Tibial nerve (tissue), 4 donors: ENCODE results near the gene LSP1. TPM values are rescaled to one million over a fixed set of nuclear protein-coding genes. Genes with fewer than 3 reads are reported as not detected.
A peak's percentile ranks its signal among the peaks of the same experiment; 100 is the strongest.

ENCODE experiments used
- DNase-seq, 2 donors: peaks; one replicate each; pipeline ENCODE4 v3.0.0-alpha.2; 2019; ENCODE audit warnings: low spot score in 2 of 2
- H3K27ac ChIP-seq, 4 donors: fragments of 200-600 bp; sonication (generic) in 3 of 4; one replicate each; pipeline ENCODE4 v1.5.1; 2017 to 2019; ENCODE audit warnings: mild to moderate bottlenecking in 1 of 4
- H3K27me3 ChIP-seq, 2 donors: fragments of 200-600 bp; sonication (generic) in 1 of 2; one replicate each; pipeline versions ENCODE4 v1.5.1 to v1.6.0; 2017 to 2019
- H3K36me3 ChIP-seq, 3 donors: fragments of 200-600 bp; sonication (generic); one replicate each; pipeline ENCODE4 v1.5.1; 2018 to 2019
- H3K4me1 ChIP-seq, 4 donors: fragments of 200-600 bp; sonication (generic) in 3 of 4; one replicate each; pipeline ENCODE4 v1.5.1; 2017 to 2019
- H3K4me3 ChIP-seq, 4 donors: fragments of 200-600 bp; sonication (generic) in 3 of 4; one replicate each; pipeline ENCODE4 v1.5.1; 2017 to 2019; ENCODE audit warnings: mild to moderate bottlenecking in 1 of 4, moderate library complexity in 1 of 4
- H3K9me3 ChIP-seq, 4 donors: fragments of 200-600 bp; sonication (generic) in 3 of 4; one replicate each; pipeline ENCODE4 v1.5.1; 2017 to 2019
- EP300 ChIP-seq, 2 donors: sonication (generic); formaldehyde crosslinking; IDR thresholded peaks; one replicate each; pipeline ENCODE4 v1.6.1; 2017; ENCODE audit warnings: antibody characterized with exemption in 2 of 2, mild to moderate bottlenecking in 1 of 2
- POLR2A ChIP-seq, 2 donors: fragments of 450-650 bp; IDR thresholded peaks; one replicate each; pipeline ENCODE4 v1.6.1; 2017; ENCODE audit warnings: antibody characterized with exemption in 2 of 2, mild to moderate bottlenecking in 2 of 2, moderate library complexity in 2 of 2
- WGBS, 2 donors: methylation state at CpG; one replicate each; pipeline ENCODE4 v1.1.5; 2018; 5-methylcytosine and 5-hydroxymethylcytosine counted together
- total RNA-seq, 4 donors: library from RNA; depleted of rRNA; stranded (reverse); fragments of >200 nt; gene quantifications; one replicate each; pipeline ENCODE4 v1.1.0, GENCODE V29; 2016
- TF ChIP-seq, protein P1 (sequence below), 5 experiments: fragments of 200-600 bp in 3 of 5; fragments of 450-650 bp in 2 of 5; sonication (generic) in 3 of 5; IDR thresholded peaks; one replicate each; pipeline ENCODE4 v1.5.1; 2016 to 2019; ENCODE audit warnings: antibody characterized with exemption in 5 of 5, mild to moderate bottlenecking in 3 of 5, moderate library complexity in 2 of 5

The LSP1 gene
- total RNA-seq, 4 donors from 2014 or later = 36.9 to 69.0 (median 50.2) TPM

DNA sequence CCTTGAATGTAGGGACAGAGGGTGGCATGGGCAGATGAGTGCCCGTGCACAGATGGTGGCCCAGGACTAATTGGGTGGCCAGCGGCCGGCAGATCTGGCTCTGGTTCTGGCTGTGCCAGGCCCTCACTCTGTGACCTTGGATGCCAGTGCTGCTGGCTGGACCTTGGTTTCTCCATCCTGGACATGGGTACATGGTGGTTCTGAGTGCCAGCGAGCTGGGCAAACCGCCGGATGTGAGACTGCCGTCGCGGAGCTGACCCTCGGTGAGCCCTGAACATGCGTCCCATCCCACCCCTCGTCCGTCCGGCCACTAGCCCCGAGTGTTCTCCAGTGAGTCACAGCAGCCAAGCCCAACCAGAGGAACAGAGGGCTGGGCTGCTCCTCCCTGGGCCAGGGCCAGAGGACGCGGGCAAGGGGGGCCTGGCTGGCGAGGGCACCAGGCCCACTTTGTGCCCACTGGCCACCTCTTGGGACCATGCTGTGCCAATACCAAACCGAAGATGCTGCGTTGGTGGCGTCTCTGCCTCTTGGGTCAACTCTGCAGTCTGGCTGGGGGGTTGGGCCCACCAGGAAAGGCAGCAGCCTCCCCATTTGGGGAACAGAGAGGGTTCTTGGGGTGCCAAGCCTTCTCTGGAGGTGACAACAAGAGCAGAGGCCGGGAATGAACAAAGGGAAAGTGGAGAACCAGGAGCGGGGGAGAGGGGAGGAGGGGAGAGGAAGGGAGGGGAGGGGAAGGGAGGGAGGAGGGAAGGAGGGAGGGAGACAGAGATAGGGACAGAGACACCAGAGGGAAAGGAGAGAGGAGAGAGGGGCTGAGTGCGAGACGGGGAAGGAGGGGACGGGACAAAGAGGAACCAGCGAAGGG lies 10.7 kb downstream of the LSP1 start:
- TF ChIP-seq POLR2A (IDR thresholded peaks at IDR 0.05) (peak in 1 of 2 donors; percentile 16), EP300 (IDR thresholded peaks at IDR 0.05) (peak in 1 of 2 donors; percentile 82)
- TF ChIP-seq, protein P1, sequence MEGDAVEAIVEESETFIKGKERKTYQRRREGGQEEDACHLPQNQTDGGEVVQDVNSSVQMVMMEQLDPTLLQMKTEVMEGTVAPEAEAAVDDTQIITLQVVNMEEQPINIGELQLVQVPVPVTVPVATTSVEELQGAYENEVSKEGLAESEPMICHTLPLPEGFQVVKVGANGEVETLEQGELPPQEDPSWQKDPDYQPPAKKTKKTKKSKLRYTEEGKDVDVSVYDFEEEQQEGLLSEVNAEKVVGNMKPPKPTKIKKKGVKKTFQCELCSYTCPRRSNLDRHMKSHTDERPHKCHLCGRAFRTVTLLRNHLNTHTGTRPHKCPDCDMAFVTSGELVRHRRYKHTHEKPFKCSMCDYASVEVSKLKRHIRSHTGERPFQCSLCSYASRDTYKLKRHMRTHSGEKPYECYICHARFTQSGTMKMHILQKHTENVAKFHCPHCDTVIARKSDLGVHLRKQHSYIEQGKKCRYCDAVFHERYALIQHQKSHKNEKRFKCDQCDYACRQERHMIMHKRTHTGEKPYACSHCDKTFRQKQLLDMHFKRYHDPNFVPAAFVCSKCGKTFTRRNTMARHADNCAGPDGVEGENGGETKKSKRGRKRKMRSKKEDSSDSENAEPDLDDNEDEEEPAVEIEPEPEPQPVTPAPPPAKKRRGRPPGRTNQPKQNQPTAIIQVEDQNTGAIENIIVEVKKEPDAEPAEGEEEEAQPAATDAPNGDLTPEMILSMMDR (IDR thresholded peaks at IDR 0.05) = no peak
- Histone ChIP-seq H3K27me3 (no peaks in the 10 kb centered on the region), H3K27ac (peak overlapping the region; percentile 67 to 91 (median 84)), H3K36me3 (no peaks in the 10 kb centered on the region), H3K4me3 (peak overlapping the region in 3 of 4 donors; percentile 9 to 35 (median 15)), H3K4me1 (peaks cover 0 to 60% (median 41%) of the 10 kb centered on the region in 4 donors), H3K9me3 (no peaks in the 10 kb centered on the region)
- DNase-seq = peak; percentile 77 to 79
- WGBS, 2 donors = 13 to 15% methylated on average over 26 to 27 of the region's 27 CpGs

DNA sequence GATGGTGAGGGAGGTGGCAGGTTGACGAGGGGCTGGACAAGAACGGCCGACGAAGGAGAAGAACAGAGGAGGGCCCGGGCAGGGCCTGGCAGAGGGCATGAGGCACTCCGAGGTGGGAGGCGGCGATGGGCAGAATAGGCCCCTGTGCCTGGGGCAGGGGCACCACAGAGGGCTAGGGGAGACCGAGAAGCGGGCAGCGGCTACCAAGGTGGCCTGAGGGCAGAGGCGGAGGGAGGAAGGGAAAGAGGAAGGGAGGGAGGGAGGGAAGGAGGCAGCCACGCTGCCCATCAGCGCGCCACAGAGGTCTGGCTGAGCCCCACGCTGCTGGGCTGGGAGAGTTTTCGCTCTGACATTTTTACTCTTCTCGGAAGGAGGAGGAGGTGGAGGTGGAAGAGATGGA lies 11.3 kb downstream of the LSP1 start:
- H3K27ac ChIP-seq = peak overlapping the region; percentile 67 to 91 (median 84)
- H3K4me1 ChIP-seq = peaks cover 0 to 67% (median 44%) of the 10 kb centered on the region in 4 donors
- TF ChIP-seq, protein P1 (IDR thresholded peaks at IDR 0.05) = no peak
- TF ChIP-seq EP300 (IDR thresholded peaks at IDR 0.05) (no peak), POLR2A (IDR thresholded peaks at IDR 0.05) (no peak)
- WGBS, 2 donors = 15 to 16% methylated on average over 18 of the region's 18 CpGs
- peak overlapping the region; percentile 9 to 35 (median 22) for H3K4me3 ChIP-seq
- H3K36me3 ChIP-seq = no peaks in the 10 kb centered on the region
- no peaks in the 10 kb centered on the region for H3K9me3 ChIP-seq
- no peak for DNase-seq
- H3K27me3 ChIP-seq = no peaks in the 10 kb centered on the region

DNA sequence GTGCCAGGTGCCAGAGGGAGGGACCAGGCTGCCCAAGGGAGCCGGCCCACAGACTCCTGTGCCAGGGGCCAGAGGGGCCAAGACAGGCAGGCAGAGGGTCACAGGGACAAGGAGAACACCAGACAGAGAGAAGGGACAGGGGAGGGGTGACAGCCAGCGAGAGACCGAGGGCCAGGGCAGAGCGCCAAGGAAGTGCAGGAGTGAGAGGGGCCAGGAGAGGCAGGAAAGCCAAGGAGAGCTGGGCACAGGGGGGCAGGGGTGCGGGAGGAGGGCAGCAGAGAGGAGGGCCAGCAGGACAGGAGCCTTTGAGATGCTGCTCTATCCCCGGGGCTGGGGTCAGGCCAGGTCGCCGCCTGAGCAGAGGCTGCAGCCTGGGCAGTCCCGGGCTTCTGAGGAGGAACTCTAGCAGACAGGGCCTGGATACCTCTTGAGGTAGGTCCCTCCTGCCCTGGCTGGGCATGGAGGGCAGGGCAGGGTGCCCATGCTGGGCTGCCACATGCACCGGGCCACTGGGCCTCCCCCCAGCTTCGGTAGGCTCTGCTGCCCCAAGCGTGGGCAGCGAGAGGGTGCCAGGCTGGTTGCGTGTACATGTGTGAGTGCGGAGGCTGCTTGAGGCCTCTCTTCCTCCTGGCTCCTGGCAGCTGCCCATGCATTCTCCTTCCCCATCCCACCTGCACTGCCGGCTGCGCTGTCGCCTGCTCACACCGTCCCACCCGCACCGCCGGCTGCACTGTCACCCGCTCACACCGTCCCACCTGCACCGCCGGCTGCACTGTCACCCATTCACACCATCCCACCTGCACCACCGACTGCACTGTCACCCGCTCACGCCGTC lies 12.2 kb downstream of the LSP1 start:
- 65 to 67% methylated on average over 29 to 30 of the region's 30 CpGs for WGBS, 2 donors
- peaks cover 0 to 75% (median 46%) of the 10 kb centered on the region in 4 donors for H3K4me1 ChIP-seq
- H3K9me3 ChIP-seq = no peaks in the 10 kb centered on the region
- peak overlapping the region in 1 of 4 donors; percentile 35 for H3K4me3 ChIP-seq
- peak overlapping the region; percentile 67 to 91 (median 84) for H3K27ac ChIP-seq
- H3K27me3 ChIP-seq = no peaks in the 10 kb centered on the region
- TF ChIP-seq EP300 (IDR thresholded peaks at IDR 0.05) (no peak), POLR2A (IDR thresholded peaks at IDR 0.05) (no peak)
- TF ChIP-seq, protein P1 (IDR thresholded peaks at IDR 0.05) = no peak
- H3K36me3 ChIP-seq = no peaks in the 10 kb centered on the region
- DNase-seq = no peak

DNA sequence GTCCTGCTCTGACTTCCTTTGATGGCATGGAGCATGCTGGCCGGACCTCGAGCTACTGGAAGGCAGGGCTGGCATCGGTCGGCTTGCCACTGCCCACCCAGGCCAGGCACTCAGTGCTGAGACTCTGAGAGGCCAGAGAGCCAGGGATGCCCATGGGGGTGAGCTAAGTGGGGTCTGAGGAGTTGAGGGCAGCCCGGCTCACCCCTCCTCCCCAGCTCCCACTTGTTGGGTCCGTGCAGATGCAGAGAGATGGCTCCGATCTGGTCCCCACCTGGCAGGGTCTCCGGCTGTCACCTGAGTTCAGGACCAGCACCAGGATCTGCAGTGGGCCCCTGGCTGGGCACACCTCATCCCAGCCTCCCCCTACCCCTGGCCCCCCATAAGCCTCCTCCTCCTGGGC lies 13.3 kb downstream of the LSP1 start:
- Histone ChIP-seq H3K9me3 (no peaks in the 10 kb centered on the region), H3K36me3 (no peaks in the 10 kb centered on the region), H3K27me3 (peaks cover 0 to 11% of the 10 kb centered on the region in 2 donors), H3K4me3 (no peak overlapping the region), H3K27ac (peak overlapping the region in 1 of 4 donors; percentile 0), H3K4me1 (peaks cover 0 to 87% (median 53%) of the 10 kb centered on the region in 4 donors)
- no peak for DNase-seq
- WGBS, 2 donors = 86 to 100% methylated on average over 4 to 8 of the region's 8 CpGs
- TF ChIP-seq POLR2A (IDR thresholded peaks at IDR 0.05) (no peak), EP300 (IDR thresholded peaks at IDR 0.05) (no peak)
- TF ChIP-seq, protein P1 (IDR thresholded peaks at IDR 0.05) = no peak
